IMR-90 (cell line): Measurements from ENCODE around the gene P2RY14. TPM values are rescaled to one million over a fixed set of nuclear protein-coding genes. Genes with fewer than 3 reads are reported as not detected.

Experiments used
- ATAC-seq: fragments of 200-7000 bp; cut with Tn5 transposase; 2 replicates; pipeline ENCODE4 v1.9.1; 2020; ENCODE audit warnings: low read depth, mild to moderate bottlenecking, moderate library complexity
- BruUV-seq: library from RNA; stranded (reverse); fragments of 400-500 nt; replicated peaks from 2 replicates; lab custom pipeline; 2021; lab: Mats Ljungman, UMichigan
- CTCF ChIA-PET: fragments of 300-600 bp; formaldehyde crosslinking; extraction: SDS; loops from one replicate; lab custom pipeline; 2021; ENCODE audit warnings: antibody characterized with exemption; lab: Yijun Ruan, JAX
- POLR2A ChIA-PET: fragments of 300-600 bp; sonication (Branson Sonifier 250); formaldehyde crosslinking; loops from one replicate; lab custom pipeline; 2022; ENCODE audit warnings: antibody characterized with exemption; ENCODE audit not compliant: unreplicated experiment; lab: Charles Lee
- DNase-seq: peaks from one replicate; pipeline ENCODE4 v3.0.0; 2013
- H2AFZ ChIP-seq: replicated peaks from 2 replicates; pipeline ENCODE3; 2013; ENCODE audit warnings: low read length, mild to moderate bottlenecking; ENCODE audit not compliant: poor library complexity
- H2AK5ac ChIP-seq: 2 replicates; pipeline ENCODE4 v1.6.1; 2013; ENCODE audit warnings: low read depth, low read length, inconsistent platforms
- H2AK9ac ChIP-seq: replicated peaks from 2 replicates; pipeline ENCODE3; 2013; ENCODE audit warnings: mild to moderate bottlenecking, low read depth, low read length, moderate library complexity; ENCODE audit not compliant: poor library complexity
- H2BK120ac ChIP-seq: 2 replicates; pipeline ENCODE4 v1.6.1; 2013; ENCODE audit warnings: low read depth, low read length, inconsistent platforms
- H2BK15ac ChIP-seq: 3 replicates; pipeline ENCODE4 v1.6.1; 2013; ENCODE audit warnings: low read depth, low read length, inconsistent platforms
- H2BK20ac ChIP-seq: 2 replicates; pipeline ENCODE4 v1.6.1; 2013; ENCODE audit warnings: low read depth, mild to moderate bottlenecking, inconsistent platforms, low read length, moderate library complexity
- H2BK5ac ChIP-seq: 2 replicates; pipeline ENCODE4 v1.6.1; 2013; ENCODE audit warnings: mild to moderate bottlenecking, low read depth, low read length, inconsistent platforms; ENCODE audit not compliant: poor library complexity, severe bottlenecking
- H3K14ac ChIP-seq: replicated peaks from 2 replicates; pipeline ENCODE4 v1.6.1; 2013; ENCODE audit warnings: low read depth, low read length, inconsistent platforms
- H3K18ac ChIP-seq: 2 replicates; pipeline ENCODE4 v1.6.1; 2013; ENCODE audit warnings: low read depth, low read length, control low read depth
- H3K23ac ChIP-seq: 2 replicates; pipeline ENCODE4 v1.6.1; 2013; ENCODE audit warnings: low read depth, low read length, inconsistent platforms
- H3K27ac ChIP-seq: 2 replicates; pipeline ENCODE4 v1.5.1; 2013; ENCODE audit warnings: mild to moderate bottlenecking, control low read depth, low read length; ENCODE audit not compliant: insufficient read depth
- H3K27me3 ChIP-seq: 2 replicates; pipeline ENCODE4 v1.6.1; 2013; ENCODE audit warnings: low read length; ENCODE audit not compliant: control insufficient read depth, insufficient read depth
- H3K36me3 ChIP-seq: 2 replicates; pipeline ENCODE4 v1.6.1; 2013; ENCODE audit warnings: low read length, mixed read lengths; ENCODE audit not compliant: control insufficient read depth, insufficient read depth
- H3K4ac ChIP-seq: 2 replicates; pipeline ENCODE4 v1.6.1; 2013; ENCODE audit warnings: low read depth, low read length, inconsistent platforms
- H3K4me1 ChIP-seq: 2 replicates; pipeline ENCODE4 v1.6.1; 2013; ENCODE audit warnings: low read length, mixed read lengths; ENCODE audit not compliant: control insufficient read depth, insufficient read depth
- H3K4me2 ChIP-seq: 2 replicates; pipeline ENCODE4 v1.6.1; 2013; ENCODE audit warnings: low read depth, mild to moderate bottlenecking, control low read depth, low read length, moderate library complexity
- H3K4me3 ChIP-seq: 2 replicates; pipeline ENCODE4 v1.5.1; 2013; ENCODE audit warnings: low read depth, mild to moderate bottlenecking, control low read depth, low read length, moderate library complexity; ENCODE audit not compliant: insufficient read depth
- H3K56ac ChIP-seq: 2 replicates; pipeline ENCODE4 v1.6.1; 2013; ENCODE audit warnings: low read length, inconsistent platforms; ENCODE audit not compliant: insufficient read depth; ENCODE audit errors: extremely low read depth
- H3K79me1 ChIP-seq, 2 experiments: 2 replicates each; pipeline ENCODE4 v1.6.1; 2013; ENCODE audit warnings: low read length in 2 of 2, inconsistent platforms in 1 of 2, low read depth in 1 of 2
- H3K9ac ChIP-seq: 2 replicates; pipeline ENCODE4 v1.6.1; 2013; ENCODE audit warnings: low read depth, low read length, control low read depth
- H3K9me1 ChIP-seq: 2 replicates; pipeline ENCODE4 v1.6.1; 2013; ENCODE audit warnings: low read length, inconsistent platforms; ENCODE audit not compliant: insufficient read depth
- H3K9me3 ChIP-seq: 2 replicates; pipeline ENCODE4 v1.6.1; 2013; ENCODE audit warnings: low read length; ENCODE audit not compliant: control insufficient read depth, insufficient read depth
- H4K20me1 ChIP-seq: 2 replicates; pipeline ENCODE4 v1.6.1; 2013; ENCODE audit warnings: low read length, inconsistent platforms; ENCODE audit not compliant: insufficient read depth
- H4K5ac ChIP-seq: 2 replicates; pipeline ENCODE4 v1.6.1; 2013; ENCODE audit warnings: mild to moderate bottlenecking, low read depth, low read length, control low read depth
- H4K8ac ChIP-seq, 2 experiments: 2 replicates each; pipeline ENCODE4 v1.6.1; 2013; ENCODE audit warnings: low read depth in 2 of 2, low read length in 2 of 2, control low read depth in 1 of 2, inconsistent platforms in 1 of 2
- H4K91ac ChIP-seq: 2 replicates; pipeline ENCODE4 v1.6.1; 2013; ENCODE audit warnings: low read depth, low read length, inconsistent platforms; ENCODE audit not compliant: insufficient read depth
- NFE2L2 ChIP-seq: fragments of 150-350 bp; IDR thresholded peaks from 2 replicates; pipeline ENCODE4 v1.6.1; 2016; ENCODE audit warnings: low read depth, mild to moderate bottlenecking, low read length
- WGBS, 2 experiments: methylation state at CpG; one replicate each; pipeline versions ENCODE4 v1.1.5 to v1.1.7; 2013; ENCODE audit warnings: missing lambda C conversion rate in 2 of 2; ENCODE audit not compliant: insufficient read length in 1 of 2; ENCODE audit errors: extremely low coverage in 2 of 2; 5-methylcytosine and 5-hydroxymethylcytosine counted together
- dilution Hi-C: fragments of 300-500 bp; cut with HindIII; formaldehyde crosslinking; loops from one replicate; pipeline ENCODE4 v1.14.3; 2018; ENCODE audit warnings: low sequenced_read_pairs; ENCODE audit not compliant: unreplicated experiment
- in situ Hi-C: fragments of 300-500 bp; cut with MboI; formaldehyde crosslinking; loops from 3 replicates; pipeline ENCODE4 v1.14.3; 2019; ENCODE audit warnings: low sequenced_read_pairs, inconsistent platforms, mixed read lengths
- intact Hi-C: fragments of 100-400 bp; cut with micrococcal nuclease; formaldehyde crosslinking; loops from 2 replicates; pipeline ENCODE4 v1.10.0; 2022
- polyA plus RNA-seq, 3 experiments: library from polyadenylated mRNA; depleted of rRNA; stranded (reverse); fragments of >200 nt; gene quantifications; 2 replicates each; pipeline ENCODE4 v1.2.3, GENCODE V29; 2012; ENCODE audit warnings: low replicate concordance in 1 of 3
- total RNA-seq: library from RNA; depleted of rRNA; stranded (reverse); fragments of >200 nt; gene quantifications from 2 replicates; pipeline ENCODE4 v1.2.3, GENCODE V29; 2012
- TF ChIP-seq, protein P1 (sequence below): fragments of 150-350 bp; IDR thresholded peaks from 2 replicates; pipeline ENCODE4 v1.6.1; 2016; ENCODE audit warnings: low read depth, mild to moderate bottlenecking, low read length, moderate library complexity, borderline replicate concordance

Gene P2RY14
- total and polyA plus RNA-seq, 2 of the 4 experiments (the other 2 are of a cell fraction): not detected

- Histone ChIP-seq H3K18ac (no peak overlapping the region), H3K9me1 (no peaks in the 10 kb centered on the region), H3K36me3 (no peaks in the 10 kb centered on the region), H3K14ac (no peak overlapping the region), H4K5ac (no peak overlapping the region), H2AK5ac (no peak overlapping the region), H3K27me3 (no peaks in the 10 kb centered on the region), H4K8ac (no peak overlapping the region), H4K91ac (no peak overlapping the region), H3K4me1 (no peaks in the 10 kb centered on the region), H2AK9ac (no peak overlapping the region), H3K9me3 (no peaks in the 10 kb centered on the region), H2BK20ac (no peak overlapping the region), H4K20me1 (no peaks in the 10 kb centered on the region), H3K9ac (no peak overlapping the region), H3K79me1 (no peaks in the 10 kb centered on the region), H3K23ac (no peak overlapping the region), H3K4me3 (no peak overlapping the region), H2BK5ac (no peak overlapping the region), H2AFZ (no peak overlapping the region), H2BK15ac (no peak overlapping the region), H2BK120ac (no peak overlapping the region), H3K27ac (no peak overlapping the region), H3K4ac (no peak overlapping the region), H3K56ac (no peak overlapping the region), H3K4me2 (no peak overlapping the region)
- DNase-seq (no peak), ATAC-seq (no peak)
- CTCF ChIA-PET: no interaction called here
- no CpG with 5 or more reads among the region's 6 CpGs for WGBS, 2 experiments
- TF ChIP-seq, protein P1, sequence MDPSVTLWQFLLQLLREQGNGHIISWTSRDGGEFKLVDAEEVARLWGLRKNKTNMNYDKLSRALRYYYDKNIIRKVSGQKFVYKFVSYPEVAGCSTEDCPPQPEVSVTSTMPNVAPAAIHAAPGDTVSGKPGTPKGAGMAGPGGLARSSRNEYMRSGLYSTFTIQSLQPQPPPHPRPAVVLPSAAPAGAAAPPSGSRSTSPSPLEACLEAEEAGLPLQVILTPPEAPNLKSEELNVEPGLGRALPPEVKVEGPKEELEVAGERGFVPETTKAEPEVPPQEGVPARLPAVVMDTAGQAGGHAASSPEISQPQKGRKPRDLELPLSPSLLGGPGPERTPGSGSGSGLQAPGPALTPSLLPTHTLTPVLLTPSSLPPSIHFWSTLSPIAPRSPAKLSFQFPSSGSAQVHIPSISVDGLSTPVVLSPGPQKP: no peak
- TF ChIP-seq NFE2L2: peak; percentile 59; the same call in 1 of the 2 replicates
- intact Hi-C loops (no loop called here), dilution Hi-C loops (no loop called here), in situ Hi-C loops (no loop called here)
- POLR2A ChIA-PET: no interaction called here
- no TSS peak for BruUV-seq
Observed at GRCh38 chr3:151192545-151192944, 85.8 kb downstream of the P2RY14 start.
